ENCODE data around the gene KIAA1958. TPM values are rescaled to one million over a fixed set of nuclear protein-coding genes. Genes with fewer than 3 reads are reported as not detected.

Gene KIAA1958
- total RNA-seq, 1 experiment from 2014 or later, result 28.6 TPM

- POLR2A ChIA-PET (ENCODE audit: low non-redundant PET), result no interaction called here
- intact Hi-C loops (cut with micrococcal nuclease; ENCODE audit: unreplicated experiment), result no loop called here
- no peaks in the 10 kb centered on the region for H3K36me3 ChIP-seq (ENCODE audit: insufficient read depth, low read length, poor library complexity, severe bottlenecking)
Observed at GRCh38 chr9:112640311-112640710, 153.7 kb downstream of the KIAA1958 start.

GRCh38 chr9:112642126-112642525 lies 155.5 kb downstream of the KIAA1958 start:
- H3K27me3 ChIP-seq (replicated peaks; ENCODE audit: insufficient read depth, low read depth, low read length, poor library complexity), result no peaks in the 10 kb centered on the region
- no peak for DNase-seq (ENCODE audit: low spot score)
- H3K4me3 ChIP-seq (ENCODE audit: low read depth, low read length, poor library complexity, severe bottlenecking), result no peak overlapping the region
- no peaks in the 10 kb centered on the region for H3K4me1 ChIP-seq (ENCODE audit: insufficient read depth, low read length, poor library complexity, severe bottlenecking)
- ChIA-PET CTCF (no interaction called here), POLR2A (ENCODE audit: low non-redundant PET) (no interaction called here)
- intact Hi-C loops (cut with micrococcal nuclease; ENCODE audit: unreplicated experiment), result no loop called here
- no peak overlapping the region for H3K27ac ChIP-seq (ENCODE audit: low read depth, low read length, poor library complexity, severe bottlenecking)
- H3K36me3 ChIP-seq (ENCODE audit: insufficient read depth, low read length, poor library complexity, severe bottlenecking), result peaks cover 2% of the 10 kb centered on the region
- no peak for TF ChIP-seq EZH2 (IDR thresholded peaks at IDR 0.05; ENCODE audit: borderline replicate concordance, low read depth, low read length, poor library complexity, severe bottlenecking)
- peaks cover 11% of the 10 kb centered on the region for H3K9me3 ChIP-seq (ENCODE audit: low read depth, low read length, poor library complexity, severe bottlenecking)
- BruUV-seq (replicated peaks), result no TSS peak

More at GRCh38 chr9:112640311-112640710, 153.7 kb downstream of the KIAA1958 start:
- Histone ChIP-seq H3K9me3 (ENCODE audit: low read depth, low read length, poor library complexity, severe bottlenecking) (peaks cover 11% of the 10 kb centered on the region), H3K27ac (ENCODE audit: low read depth, low read length, poor library complexity, severe bottlenecking) (no peak overlapping the region), H3K4me1 (ENCODE audit: insufficient read depth, low read length, poor library complexity, severe bottlenecking) (no peaks in the 10 kb centered on the region), H3K4me3 (ENCODE audit: low read depth, low read length, poor library complexity, severe bottlenecking) (no peak overlapping the region), H3K27me3 (replicated peaks; ENCODE audit: insufficient read depth, low read depth, low read length, poor library complexity) (no peaks in the 10 kb centered on the region)
- BruUV-seq (replicated peaks), result no TSS peak
- CTCF ChIA-PET, result no interaction called here
- no peak for DNase-seq (ENCODE audit: low spot score)
- TF ChIP-seq CTCF (conservative IDR thresholded peaks at IDR 0.05; ENCODE audit: low read depth, low read length) (no peak), EZH2 (IDR thresholded peaks at IDR 0.05; ENCODE audit: borderline replicate concordance, low read depth, low read length, poor library complexity, severe bottlenecking) (no peak)

- Histone ChIP-seq H3K27ac (ENCODE audit: low read depth, low read length, poor library complexity, severe bottlenecking) (no peak overlapping the region), H3K4me3 (ENCODE audit: low read depth, low read length, poor library complexity, severe bottlenecking) (no peak overlapping the region), H3K27me3 (replicated peaks; ENCODE audit: insufficient read depth, low read depth, low read length, poor library complexity) (no peaks in the 10 kb centered on the region), H3K9me3 (ENCODE audit: low read depth, low read length, poor library complexity, severe bottlenecking) (peaks cover 21% of the 10 kb centered on the region), H3K36me3 (ENCODE audit: insufficient read depth, low read length, poor library complexity, severe bottlenecking) (peaks cover 21% of the 10 kb centered on the region), H3K4me1 (ENCODE audit: insufficient read depth, low read length, poor library complexity, severe bottlenecking) (no peaks in the 10 kb centered on the region)
- ChIA-PET POLR2A (ENCODE audit: low non-redundant PET) (no interaction called here), CTCF (no interaction called here)
- BruUV-seq (replicated peaks), result no TSS peak
- intact Hi-C loops (cut with micrococcal nuclease; ENCODE audit: unreplicated experiment), result no loop called here
- no peak for DNase-seq (ENCODE audit: low spot score)
- no peak for TF ChIP-seq EZH2 (IDR thresholded peaks at IDR 0.05; ENCODE audit: borderline replicate concordance, low read depth, low read length, poor library complexity, severe bottlenecking)
- no peak for TF ChIP-seq CTCF (conservative IDR thresholded peaks at IDR 0.05; ENCODE audit: low read depth, low read length)
Observed at GRCh38 chr9:112647596-112647995, 161.0 kb downstream of the KIAA1958 start.

GRCh38 chr9:112648624-112649023 lies 162.0 kb downstream of the KIAA1958 start:
- Histone ChIP-seq H3K36me3 (ENCODE audit: insufficient read depth, low read length, poor library complexity, severe bottlenecking) (peaks cover 21% of the 10 kb centered on the region), H3K9me3 (ENCODE audit: low read depth, low read length, poor library complexity, severe bottlenecking) (peaks cover 21% of the 10 kb centered on the region), H3K4me1 (ENCODE audit: insufficient read depth, low read length, poor library complexity, severe bottlenecking) (no peaks in the 10 kb centered on the region), H3K27ac (ENCODE audit: low read depth, low read length, poor library complexity, severe bottlenecking) (no peak overlapping the region), H3K4me3 (ENCODE audit: low read depth, low read length, poor library complexity, severe bottlenecking) (no peak overlapping the region), H3K27me3 (replicated peaks; ENCODE audit: insufficient read depth, low read depth, low read length, poor library complexity) (no peaks in the 10 kb centered on the region)
- intact Hi-C loops (cut with micrococcal nuclease; ENCODE audit: unreplicated experiment), result no loop called here
- BruUV-seq (replicated peaks), result no TSS peak
- CTCF ChIA-PET, result no interaction called here
- POLR2A ChIA-PET (ENCODE audit: low non-redundant PET), result no interaction called here
- DNase-seq (ENCODE audit: low spot score), result no peak
- TF ChIP-seq CTCF (conservative IDR thresholded peaks at IDR 0.05; ENCODE audit: low read depth, low read length) (no peak), EZH2 (IDR thresholded peaks at IDR 0.05; ENCODE audit: borderline replicate concordance, low read depth, low read length, poor library complexity, severe bottlenecking) (no peak)
